ENCODE measurements around the gene CENPP.
A peak's percentile ranks its signal among the peaks of the same experiment; 100 is the strongest.

Gene CENPP

GRCh38 chr9:92647671-92648473, 322.1 kb downstream of the CENPP start:
- TF ChIP-seq CTCF (IDR thresholded peaks at IDR 0.05), result no peak

GRCh38 chr9:92648474-92648971, 322.8 kb downstream of the CENPP start:
- TF ChIP-seq CTCF (IDR thresholded peaks at IDR 0.05), result no peak

- TF ChIP-seq CTCF (IDR thresholded peaks at IDR 0.05), result no peak
Measured at GRCh38 chr9:92649007-92649406, 323.3 kb downstream of the CENPP start.

- TF ChIP-seq CTCF (IDR thresholded peaks at IDR 0.05), result no peak
Measured at GRCh38 chr9:92650296-92650695, 324.5 kb downstream of the CENPP start.

- TF ChIP-seq CTCF (IDR thresholded peaks at IDR 0.05), result no peak
Measured at GRCh38 chr9:92650839-92651621, 325.3 kb downstream of the CENPP start.

GRCh38 chr9:92652461-92652860, 326.7 kb downstream of the CENPP start:
- TF ChIP-seq CTCF (IDR thresholded peaks at IDR 0.05), result no peak

- peak; percentile 15; the same call in 1 of the 2 replicates for TF ChIP-seq CTCF (IDR thresholded peaks at IDR 0.05)
Measured at GRCh38 chr9:92654481-92655301, 328.9 kb downstream of the CENPP start.
